ENCODE measurements around the gene ATP6V0A4. TPM values are rescaled to one million over a fixed set of nuclear protein-coding genes. Genes with fewer than 3 reads are reported as not detected.

Gene ATP6V0A4
- polyA plus RNA-seq, 2 donors, result 1.3 to 4.4 TPM

DNA sequence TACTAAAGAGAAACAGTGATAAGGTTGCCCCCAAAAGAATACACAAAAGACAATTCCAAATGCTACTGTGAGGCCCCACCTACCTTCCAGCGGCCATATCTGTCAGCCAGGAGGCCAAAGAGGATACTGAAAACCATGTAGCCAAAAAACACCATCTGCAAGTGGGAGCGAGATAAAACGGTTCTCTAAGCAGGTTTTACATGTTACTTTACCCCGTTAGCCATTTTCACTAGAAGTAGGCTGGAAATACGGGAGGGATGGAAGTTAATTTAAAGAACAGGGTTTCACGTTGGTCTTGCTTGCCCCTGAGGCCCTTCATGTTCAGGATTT, 135.0 kb downstream of the ATP6V0A4 start:
- Histone ChIP-seq H3K4me1 (ENCODE audit: control insufficient read depth in 2 of 2, insufficient read depth in 2 of 2, low read length in 1 of 2) (no peaks in the 10 kb centered on the region), H3K27me3 (ENCODE audit: control insufficient read depth in 1 of 2, insufficient read depth in 2 of 2, low read length in 2 of 2) (no peaks in the 10 kb centered on the region), H3K36me3 (ENCODE audit: control insufficient read depth in 2 of 2, insufficient read depth in 2 of 2, low read length in 1 of 2) (no peaks in the 10 kb centered on the region), H3K9me3 (ENCODE audit: control insufficient read depth in 2 of 2, insufficient read depth in 1 of 2, low read depth in 1 of 2, low read length in 1 of 2) (no peaks in the 10 kb centered on the region), H3K27ac (ENCODE audit: low read depth in 2 of 2, low read length in 1 of 2) (no peak overlapping the region), H3K4me3 (ENCODE audit: low read depth in 1 of 2, low read length in 2 of 2) (no peak overlapping the region)
- 83 to 86% methylated on average over 6 of the region's 6 CpGs for WGBS, 2 donors

- H3K27ac ChIP-seq (ENCODE audit: low read depth in 2 of 2, low read length in 1 of 2), result no peak overlapping the region
- WGBS, 2 donors, result 82 to 87% methylated on average over 5 of the region's 5 CpGs
These were observed 135.7 kb downstream of the ATP6V0A4 start for GRCh38 chr7:138662076-138662990.

GRCh38 chr7:138661069-138661635, 136.8 kb downstream of the ATP6V0A4 start:
- H3K27me3 ChIP-seq (ENCODE audit: control insufficient read depth in 1 of 2, insufficient read depth in 2 of 2, low read length in 2 of 2), result no peaks in the 10 kb centered on the region
- no peaks in the 10 kb centered on the region for H3K4me1 ChIP-seq (ENCODE audit: control insufficient read depth in 2 of 2, insufficient read depth in 2 of 2, low read length in 1 of 2)
- WGBS, 2 donors, result 58 to 69% methylated on average over 9 of the region's 9 CpGs
- no peak overlapping the region for H3K4me3 ChIP-seq (ENCODE audit: low read depth in 1 of 2, low read length in 2 of 2)
- H3K27ac ChIP-seq (ENCODE audit: low read depth in 2 of 2, low read length in 1 of 2), result no peak overlapping the region
- no peaks in the 10 kb centered on the region for H3K9me3 ChIP-seq (ENCODE audit: control insufficient read depth in 2 of 2, insufficient read depth in 1 of 2, low read depth in 1 of 2, low read length in 1 of 2)
- no peaks in the 10 kb centered on the region for H3K36me3 ChIP-seq (ENCODE audit: control insufficient read depth in 2 of 2, insufficient read depth in 2 of 2, low read length in 1 of 2)

More at GRCh38 chr7:138662076-138662990, 135.7 kb downstream of the ATP6V0A4 start:
- Histone ChIP-seq H3K36me3 (ENCODE audit: control insufficient read depth in 2 of 2, insufficient read depth in 2 of 2, low read length in 1 of 2) (no peaks in the 10 kb centered on the region), H3K4me1 (ENCODE audit: control insufficient read depth in 2 of 2, insufficient read depth in 2 of 2, low read length in 1 of 2) (no peaks in the 10 kb centered on the region), H3K27me3 (ENCODE audit: control insufficient read depth in 1 of 2, insufficient read depth in 2 of 2, low read length in 2 of 2) (no peaks in the 10 kb centered on the region), H3K4me3 (ENCODE audit: low read depth in 1 of 2, low read length in 2 of 2) (no peak overlapping the region), H3K9me3 (ENCODE audit: control insufficient read depth in 2 of 2, insufficient read depth in 1 of 2, low read depth in 1 of 2, low read length in 1 of 2) (no peaks in the 10 kb centered on the region)

GRCh38 chr7:138658889-138659288, 139.1 kb downstream of the ATP6V0A4 start:
- H3K9me3 ChIP-seq (ENCODE audit: control insufficient read depth in 2 of 2, insufficient read depth in 1 of 2, low read depth in 1 of 2, low read length in 1 of 2), result no peaks in the 10 kb centered on the region
- H3K4me1 ChIP-seq (ENCODE audit: control insufficient read depth in 2 of 2, insufficient read depth in 2 of 2, low read length in 1 of 2), result no peaks in the 10 kb centered on the region
- no peak overlapping the region for H3K4me3 ChIP-seq (ENCODE audit: low read depth in 1 of 2, low read length in 2 of 2)
- no peaks in the 10 kb centered on the region for H3K27me3 ChIP-seq (ENCODE audit: control insufficient read depth in 1 of 2, insufficient read depth in 2 of 2, low read length in 2 of 2)
- H3K36me3 ChIP-seq (ENCODE audit: control insufficient read depth in 2 of 2, insufficient read depth in 2 of 2, low read length in 1 of 2), result no peaks in the 10 kb centered on the region
- WGBS, 2 donors, result 64 to 74% methylated on average over 4 of the region's 4 CpGs
- H3K27ac ChIP-seq (ENCODE audit: low read depth in 2 of 2, low read length in 1 of 2), result no peak overlapping the region

DNA sequence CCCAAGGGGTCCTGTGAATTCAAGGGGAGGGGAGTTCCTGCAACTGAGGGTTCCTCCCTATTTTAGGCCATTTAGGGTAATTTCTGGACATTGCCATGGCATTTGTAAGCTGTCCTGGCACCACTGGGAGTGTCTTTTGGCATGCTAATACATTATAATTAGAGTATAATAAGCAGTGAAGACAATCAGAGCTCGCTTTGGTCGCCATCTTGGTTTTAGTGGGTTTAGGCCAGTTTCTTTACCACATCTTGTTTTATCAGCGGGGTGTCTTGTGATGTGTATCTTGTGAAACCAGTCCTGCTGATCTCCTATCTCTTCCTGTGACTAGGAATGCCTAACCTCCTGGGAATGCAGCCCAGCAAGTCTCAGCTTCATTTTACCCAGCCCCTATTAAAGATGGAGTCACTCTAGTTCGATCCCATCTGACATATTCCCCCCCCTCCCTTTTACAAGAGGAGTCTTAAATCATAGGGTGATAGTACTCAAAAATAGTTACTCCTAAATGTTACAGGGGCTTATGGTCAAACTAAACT, 140.1 kb downstream of the ATP6V0A4 start:
- Histone ChIP-seq H3K4me3 (ENCODE audit: low read depth in 1 of 2, low read length in 2 of 2) (no peak overlapping the region), H3K4me1 (ENCODE audit: control insufficient read depth in 2 of 2, insufficient read depth in 2 of 2, low read length in 1 of 2) (no peaks in the 10 kb centered on the region)
- WGBS, 2 donors, result 83 to 84% methylated on average over 4 of the region's 4 CpGs

GRCh38 chr7:138656952-138657351, 141.0 kb downstream of the ATP6V0A4 start:
- no peaks in the 10 kb centered on the region for H3K4me1 ChIP-seq (ENCODE audit: control insufficient read depth in 2 of 2, insufficient read depth in 2 of 2, low read length in 1 of 2)
- 94 to 95% methylated on average over 2 of the region's 2 CpGs for WGBS, 2 donors
- no peaks in the 10 kb centered on the region for H3K27me3 ChIP-seq (ENCODE audit: control insufficient read depth in 1 of 2, insufficient read depth in 2 of 2, low read length in 2 of 2)
- H3K36me3 ChIP-seq (ENCODE audit: control insufficient read depth in 2 of 2, insufficient read depth in 2 of 2, low read length in 1 of 2), result no peaks in the 10 kb centered on the region
- no peak overlapping the region for H3K27ac ChIP-seq (ENCODE audit: low read depth in 2 of 2, low read length in 1 of 2)
- H3K4me3 ChIP-seq (ENCODE audit: low read depth in 1 of 2, low read length in 2 of 2), result no peak overlapping the region
- peaks cover 0 to 3% of the 10 kb centered on the region in 2 donors for H3K9me3 ChIP-seq (ENCODE audit: control insufficient read depth in 2 of 2, insufficient read depth in 1 of 2, low read depth in 1 of 2, low read length in 1 of 2)

More for the DNA sequence above, 140.1 kb downstream of the ATP6V0A4 start:
- no peaks in the 10 kb centered on the region for H3K27me3 ChIP-seq (ENCODE audit: control insufficient read depth in 1 of 2, insufficient read depth in 2 of 2, low read length in 2 of 2)
- H3K9me3 ChIP-seq (ENCODE audit: control insufficient read depth in 2 of 2, insufficient read depth in 1 of 2, low read depth in 1 of 2, low read length in 1 of 2), result peaks cover 0 to 3% of the 10 kb centered on the region in 2 donors
- H3K36me3 ChIP-seq (ENCODE audit: control insufficient read depth in 2 of 2, insufficient read depth in 2 of 2, low read length in 1 of 2), result no peaks in the 10 kb centered on the region
- H3K27ac ChIP-seq (ENCODE audit: low read depth in 2 of 2, low read length in 1 of 2), result no peak overlapping the region

Other genes with a start within 250 kb of the ATP6V0A4 start
- gene SVOPL, start 96.8 kb downstream of the ATP6V0A4 start, polyA plus RNA-seq, result under 1 TPM; 0.10 to 0.13 TPM
- not detected for gene TMEM213, start 202 bp downstream of the ATP6V0A4 start, polyA plus RNA-seq
- gene KIAA1549, start 183.2 kb upstream of the ATP6V0A4 start, polyA plus RNA-seq, result under 1 TPM; 0.16 to 0.20 TPM
- gene ZC3HAV1L, start 237.8 kb upstream of the ATP6V0A4 start, polyA plus RNA-seq, result 1 to 10 TPM in 1 of 2 donors, under 1 TPM in 1; 0.92 to 1.1 TPM

Measured in esophagus (tissue), 2 donors.